Upper lobe of left lung (tissue), 6 donors: ENCODE measurements around the gene CYCS. TPM values are rescaled to one million over a fixed set of nuclear protein-coding genes. Genes with fewer than 3 reads are reported as not detected.
A peak's percentile ranks its signal among the peaks of the same experiment; 100 is the strongest.

Experiments
- ATAC-seq, 2 donors: fragments of 200-7000 bp; cut with Tn5 transposase; one replicate each; pipeline ENCODE4 v1.9.1; 2022; ENCODE audit warnings: mild to moderate bottlenecking in 2 of 2, moderate library complexity in 2 of 2; ENCODE audit not compliant: low FRiP score in 2 of 2
- DNase-seq, 2 donors: peaks; one replicate each; pipeline ENCODE4 v3.0.0-alpha.2; 2019 to 2020
- H3K27ac ChIP-seq, 4 donors: fragments of 200-600 bp; sonication (generic); one replicate each; pipeline ENCODE4 v1.5.1; 2016 to 2019
- H3K27me3 ChIP-seq, 4 donors: fragments of 200-600 bp; sonication (generic); one replicate each; pipeline ENCODE4 v1.5.1; 2017 to 2019
- H3K36me3 ChIP-seq, 4 donors: fragments of 200-600 bp; sonication (generic); one replicate each; pipeline ENCODE4 v1.5.1; 2016 to 2019
- H3K4me1 ChIP-seq, 4 donors: fragments of 200-600 bp; sonication (generic); one replicate each; pipeline ENCODE4 v1.5.1; 2018 to 2019
- H3K4me3 ChIP-seq, 4 donors: fragments of 200-600 bp; sonication (generic); one replicate each; pipeline ENCODE4 v1.5.1; 2017 to 2019; ENCODE audit warnings: mild to moderate bottlenecking in 2 of 4, moderate library complexity in 1 of 4
- H3K9me3 ChIP-seq, 4 donors: fragments of 200-600 bp; sonication (generic); one replicate each; pipeline ENCODE4 v1.5.1; 2018 to 2019
- EP300 ChIP-seq, 4 donors: sonication (generic); formaldehyde crosslinking; IDR thresholded peaks; one replicate each; pipeline ENCODE4 v1.5.1; 2017; ENCODE audit warnings: antibody characterized with exemption in 4 of 4, control low read depth in 2 of 4
- POLR2A ChIP-seq, 4 donors: fragments of 450-650 bp; IDR thresholded peaks; one replicate each; pipeline ENCODE4 v1.5.1; 2016 to 2017; ENCODE audit warnings: antibody characterized with exemption in 4 of 4, mild to moderate bottlenecking in 2 of 4
- POLR2AphosphoS5 ChIP-seq, 2 donors: sonication (generic); formaldehyde crosslinking; IDR thresholded peaks; one replicate each; pipeline ENCODE4 v1.5.1; 2017; ENCODE audit warnings: antibody characterized with exemption in 2 of 2
- WGBS, 2 donors: methylation state at CpG; one replicate each; pipeline ENCODE4 v1.1.5; 2017 to 2018; 5-methylcytosine and 5-hydroxymethylcytosine counted together
- total RNA-seq, 6 donors: library from RNA; depleted of rRNA in 4 of 6; stranded (reverse); fragments of >200 nt in 4 of 6; gene quantifications; one replicate each; pipeline versions ENCODE4 v1.1.0 to v1.2.1, GENCODE V29; 2016 to 2021
- TF ChIP-seq, protein P1 (sequence below), 6 experiments: fragments of 450-650 bp in 4 of 6; fragments of 200-600 bp in 2 of 6; sonication (generic) in 2 of 6; IDR thresholded peaks; one replicate each; pipeline ENCODE4 v1.5.1; 2016 to 2019; ENCODE audit warnings: antibody characterized with exemption in 6 of 6
- donor health status: DM: no; HTN: no; CAD: no; lungs with moderate emphysema.
- donor health status: DM: no; HTN: yes; CAD: no; lungs with severe emphysema.

The CYCS gene
- total RNA-seq, 6 donors from 2014 or later = 7.3 to 69.4 (median 33.2) TPM

GRCh38 chr7:25151773-25152172 is 26.7 kb upstream of the CYCS start:
- Histone ChIP-seq H3K27me3 (no peaks in the 10 kb centered on the region), H3K36me3 (peaks cover 2 to 24% (median 4%) of the 10 kb centered on the region in 4 donors), H3K4me3 (no peak overlapping the region), H3K4me1 (no peaks in the 10 kb centered on the region), H3K27ac (no peak overlapping the region), H3K9me3 (no peaks in the 10 kb centered on the region)
- WGBS, 2 donors = 65 to 91% methylated on average over 2 of the region's 2 CpGs
- DNase-seq (peak in 1 of 2 donors; percentile 25), ATAC-seq (no peak)
- TF ChIP-seq POLR2A (IDR thresholded peaks at IDR 0.05) = no peak

DNA sequence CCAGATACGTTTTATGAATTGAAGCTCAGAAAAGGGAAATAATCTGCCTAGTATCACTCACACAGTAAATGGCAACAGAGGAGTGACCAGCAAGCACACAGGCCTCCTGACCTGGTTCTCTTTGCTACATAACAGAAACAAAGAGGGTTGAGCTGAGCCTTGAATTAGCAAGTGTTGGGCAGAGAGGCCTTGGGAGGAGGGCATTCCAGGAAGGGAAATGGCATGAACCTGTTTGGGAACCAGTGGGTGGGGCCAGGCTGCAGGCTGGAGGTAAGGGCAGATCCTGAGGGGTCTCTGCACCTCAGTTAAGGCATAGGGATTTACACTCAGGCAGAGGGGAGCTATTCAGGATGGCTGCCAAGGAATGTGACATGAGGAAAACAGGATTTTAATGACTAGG is 24.8 kb upstream of the CYCS start:
- Histone ChIP-seq H3K9me3 (no peaks in the 10 kb centered on the region), H3K4me3 (no peak overlapping the region), H3K36me3 (peaks cover 2 to 22% (median 3%) of the 10 kb centered on the region in 4 donors), H3K27ac (no peak overlapping the region), H3K27me3 (no peaks in the 10 kb centered on the region), H3K4me1 (no peaks in the 10 kb centered on the region)
- TF ChIP-seq, protein P1, sequence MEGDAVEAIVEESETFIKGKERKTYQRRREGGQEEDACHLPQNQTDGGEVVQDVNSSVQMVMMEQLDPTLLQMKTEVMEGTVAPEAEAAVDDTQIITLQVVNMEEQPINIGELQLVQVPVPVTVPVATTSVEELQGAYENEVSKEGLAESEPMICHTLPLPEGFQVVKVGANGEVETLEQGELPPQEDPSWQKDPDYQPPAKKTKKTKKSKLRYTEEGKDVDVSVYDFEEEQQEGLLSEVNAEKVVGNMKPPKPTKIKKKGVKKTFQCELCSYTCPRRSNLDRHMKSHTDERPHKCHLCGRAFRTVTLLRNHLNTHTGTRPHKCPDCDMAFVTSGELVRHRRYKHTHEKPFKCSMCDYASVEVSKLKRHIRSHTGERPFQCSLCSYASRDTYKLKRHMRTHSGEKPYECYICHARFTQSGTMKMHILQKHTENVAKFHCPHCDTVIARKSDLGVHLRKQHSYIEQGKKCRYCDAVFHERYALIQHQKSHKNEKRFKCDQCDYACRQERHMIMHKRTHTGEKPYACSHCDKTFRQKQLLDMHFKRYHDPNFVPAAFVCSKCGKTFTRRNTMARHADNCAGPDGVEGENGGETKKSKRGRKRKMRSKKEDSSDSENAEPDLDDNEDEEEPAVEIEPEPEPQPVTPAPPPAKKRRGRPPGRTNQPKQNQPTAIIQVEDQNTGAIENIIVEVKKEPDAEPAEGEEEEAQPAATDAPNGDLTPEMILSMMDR (IDR thresholded peaks at IDR 0.05) = no peak
- TF ChIP-seq POLR2A (IDR thresholded peaks at IDR 0.05) = no peak
- no peak for TF ChIP-seq POLR2AphosphoS5 (IDR thresholded peaks at IDR 0.05)
- TF ChIP-seq EP300 (IDR thresholded peaks at IDR 0.05) = no peak
- DNase-seq (no peak), ATAC-seq (no peak)
- 79 to 93% methylated on average over 1 of the region's 1 CpG for WGBS, 2 donors

DNA sequence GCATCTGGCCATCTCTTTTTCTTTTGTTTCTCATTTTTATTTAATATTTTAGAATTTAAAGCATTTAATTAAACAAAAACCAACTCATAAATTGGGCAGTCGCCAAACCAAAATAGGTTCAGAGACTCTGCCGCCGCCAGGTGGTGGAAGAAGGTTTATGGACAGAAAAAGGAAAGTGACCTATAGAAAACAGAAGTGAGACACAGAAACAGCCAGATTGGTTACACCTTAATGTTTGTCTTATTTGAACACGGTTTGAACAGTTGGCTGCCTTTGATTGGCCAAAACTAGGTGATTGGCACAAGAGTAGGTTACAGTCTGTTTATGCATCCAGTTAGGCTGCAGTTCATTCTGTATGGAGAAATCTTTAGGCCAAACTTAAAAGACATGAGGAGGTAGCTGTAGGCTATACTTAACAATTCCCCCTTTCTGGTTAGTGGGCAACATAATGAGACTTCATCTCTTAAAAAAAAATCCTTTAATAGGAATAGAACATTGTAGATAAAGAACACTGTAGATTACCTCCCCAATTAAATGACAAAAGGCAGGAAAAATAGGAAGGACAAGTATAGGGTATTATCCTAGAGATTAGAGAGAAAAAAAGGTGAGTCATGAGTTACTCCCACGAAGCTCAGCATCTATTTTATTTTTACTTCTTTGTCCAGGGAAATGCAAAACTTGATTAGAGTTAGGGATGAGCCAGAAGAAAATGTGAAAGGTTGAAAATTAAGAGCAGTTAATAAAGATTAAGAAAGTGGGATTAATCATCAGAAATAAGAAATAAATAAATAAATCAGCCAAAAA is 23.9 kb upstream of the CYCS start:
- no peak for ATAC-seq
- Histone ChIP-seq H3K27me3 (no peaks in the 10 kb centered on the region), H3K9me3 (no peaks in the 10 kb centered on the region), H3K36me3 (peaks cover 0 to 14% (median 0%) of the 10 kb centered on the region in 4 donors), H3K4me1 (no peaks in the 10 kb centered on the region), H3K4me3 (no peak overlapping the region), H3K27ac (no peak overlapping the region)
- 91 to 92% methylated on average over 5 of the region's 5 CpGs for WGBS, 2 donors
- DNase-seq = no peak
- TF ChIP-seq, protein P1 (IDR thresholded peaks at IDR 0.05) = no peak
- no peak for TF ChIP-seq EP300 (IDR thresholded peaks at IDR 0.05)
- TF ChIP-seq POLR2A (IDR thresholded peaks at IDR 0.05) = no peak
- TF ChIP-seq POLR2AphosphoS5 (IDR thresholded peaks at IDR 0.05) = no peak

DNA sequence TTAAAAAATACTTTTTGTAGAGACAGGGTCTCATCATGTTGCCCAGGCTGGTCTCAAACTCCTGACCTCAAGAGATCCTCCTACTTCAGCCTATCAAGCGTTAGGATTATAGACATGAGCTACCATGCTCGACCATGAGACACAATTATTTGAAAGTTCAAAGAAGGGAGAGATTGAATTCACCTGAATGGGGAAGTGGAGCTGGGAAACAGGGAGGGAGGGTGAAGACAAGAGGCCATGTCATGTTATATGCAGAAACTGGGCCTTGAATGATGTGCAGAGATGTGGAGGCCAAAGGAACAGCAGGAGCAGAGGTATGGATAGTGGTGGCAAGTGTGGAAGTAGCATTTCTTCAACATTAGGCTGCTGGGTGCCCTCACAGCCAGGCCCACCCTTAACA is 18.7 kb upstream of the CYCS start:
- DNase-seq (no peak), ATAC-seq (no peak)
- TF ChIP-seq, protein P1 (IDR thresholded peaks at IDR 0.05) = no peak
- TF ChIP-seq POLR2AphosphoS5 (IDR thresholded peaks at IDR 0.05) (no peak), POLR2A (IDR thresholded peaks at IDR 0.05) (no peak), EP300 (IDR thresholded peaks at IDR 0.05) (no peak)
- Histone ChIP-seq H3K36me3 (peaks cover 0 to 14% (median 1%) of the 10 kb centered on the region in 4 donors), H3K27ac (no peak overlapping the region), H3K4me3 (no peak overlapping the region), H3K9me3 (no peaks in the 10 kb centered on the region), H3K4me1 (no peaks in the 10 kb centered on the region), H3K27me3 (no peaks in the 10 kb centered on the region)
- WGBS, 2 donors = 88 to 89% methylated on average over 2 of the region's 2 CpGs

GRCh38 chr7:25139536-25139935 is 14.5 kb upstream of the CYCS start:
- peaks cover 0 to 2% (median 0%) of the 10 kb centered on the region in 4 donors for H3K4me1 ChIP-seq
- ATAC-seq (no peak), DNase-seq (no peak)
- H3K36me3 ChIP-seq = peaks cover 0 to 24% (median 1%) of the 10 kb centered on the region in 4 donors
- H3K9me3 ChIP-seq = no peaks in the 10 kb centered on the region
- TF ChIP-seq POLR2AphosphoS5 (IDR thresholded peaks at IDR 0.05) = no peak
- no peak for TF ChIP-seq EP300 (IDR thresholded peaks at IDR 0.05)
- TF ChIP-seq, protein P1 (IDR thresholded peaks at IDR 0.05) = no peak
- no peak for TF ChIP-seq POLR2A (IDR thresholded peaks at IDR 0.05)
- no peak overlapping the region for H3K4me3 ChIP-seq
- WGBS, 2 donors = 92 to 95% methylated on average over 1 of the region's 1 CpG
- H3K27ac ChIP-seq = no peak overlapping the region
- H3K27me3 ChIP-seq = no peaks in the 10 kb centered on the region
